D721Med (cell line): Measurements from ENCODE around the gene XNDC1N.

Experiments used
- DNase-seq: peaks from one replicate; pipeline ENCODE4 v3.0.0; 2011; ENCODE audit warnings: low spot score; ENCODE audit not compliant: insufficient read length
- FAIRE-seq: peaks from 2 replicates; lab custom pipeline; 2011; peaks lifted over from hg19 to GRCh38; lab: Jason Lieb, UNC
- TF ChIP-seq, protein P1 (sequence below): IDR thresholded peaks from 2 replicates; pipeline ENCODE4 v1.5.1; 2012; ENCODE audit warnings: mild to moderate bottlenecking, control low read depth; ENCODE audit not compliant: insufficient read depth; ENCODE audit errors: missing control alignments

The XNDC1N gene

DNA sequence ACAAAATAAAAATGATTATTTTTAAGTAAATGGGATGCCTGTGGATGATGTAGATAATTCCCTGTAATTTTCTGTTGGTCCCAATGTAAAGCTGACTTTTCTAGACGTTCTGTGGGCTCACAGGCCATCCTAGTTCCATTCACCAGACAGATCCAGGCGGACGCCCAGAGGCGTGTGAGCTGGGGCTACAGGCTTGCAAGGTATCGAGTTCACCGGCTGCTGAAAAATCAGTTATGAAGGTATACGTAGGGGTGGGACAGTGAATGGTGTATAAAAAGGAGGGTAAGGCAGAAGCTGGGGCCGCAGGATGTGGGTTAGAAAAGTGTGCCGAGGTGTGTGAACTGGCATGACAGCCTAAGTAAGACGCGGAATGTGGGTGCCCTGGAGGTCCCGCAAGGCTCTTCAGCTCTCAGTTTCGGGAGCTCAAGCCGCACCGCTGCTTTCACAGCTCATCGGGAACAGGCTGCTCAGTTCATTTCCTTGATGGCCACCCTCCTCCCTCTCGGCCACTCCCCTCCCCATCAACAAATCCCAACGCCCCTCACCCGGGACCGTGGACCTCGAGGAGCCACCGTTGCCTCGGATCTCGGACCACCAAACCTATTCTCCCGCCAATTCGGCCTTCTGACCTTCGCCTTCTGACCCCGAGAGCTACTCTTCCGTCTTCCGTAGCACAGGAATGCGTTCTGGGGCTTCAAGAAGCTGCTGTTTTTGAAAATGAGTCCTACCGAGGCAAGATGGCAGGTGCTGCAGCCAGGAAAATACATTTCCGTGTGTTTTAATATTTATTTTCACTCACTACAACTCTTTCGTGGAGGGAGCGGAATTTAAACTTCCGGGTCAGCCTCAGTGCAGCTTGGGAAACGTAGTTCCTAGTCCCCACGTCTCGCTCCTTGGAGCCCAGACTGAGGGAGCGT, at the start of gene XNDC1N:
Gene XNDC1N, minus strand, starts transcription at position 775 of the 917 bp plus-strand sequence. CDS start 5,241 bp downstream, outside the sequence.
- FAIRE-seq (no peak), DNase-seq (peak; percentile 42)
- TF ChIP-seq, protein P1, sequence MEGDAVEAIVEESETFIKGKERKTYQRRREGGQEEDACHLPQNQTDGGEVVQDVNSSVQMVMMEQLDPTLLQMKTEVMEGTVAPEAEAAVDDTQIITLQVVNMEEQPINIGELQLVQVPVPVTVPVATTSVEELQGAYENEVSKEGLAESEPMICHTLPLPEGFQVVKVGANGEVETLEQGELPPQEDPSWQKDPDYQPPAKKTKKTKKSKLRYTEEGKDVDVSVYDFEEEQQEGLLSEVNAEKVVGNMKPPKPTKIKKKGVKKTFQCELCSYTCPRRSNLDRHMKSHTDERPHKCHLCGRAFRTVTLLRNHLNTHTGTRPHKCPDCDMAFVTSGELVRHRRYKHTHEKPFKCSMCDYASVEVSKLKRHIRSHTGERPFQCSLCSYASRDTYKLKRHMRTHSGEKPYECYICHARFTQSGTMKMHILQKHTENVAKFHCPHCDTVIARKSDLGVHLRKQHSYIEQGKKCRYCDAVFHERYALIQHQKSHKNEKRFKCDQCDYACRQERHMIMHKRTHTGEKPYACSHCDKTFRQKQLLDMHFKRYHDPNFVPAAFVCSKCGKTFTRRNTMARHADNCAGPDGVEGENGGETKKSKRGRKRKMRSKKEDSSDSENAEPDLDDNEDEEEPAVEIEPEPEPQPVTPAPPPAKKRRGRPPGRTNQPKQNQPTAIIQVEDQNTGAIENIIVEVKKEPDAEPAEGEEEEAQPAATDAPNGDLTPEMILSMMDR = no peak

- TF ChIP-seq, protein P1 = peak; percentile 80
- FAIRE-seq = no peak
- no peak for DNase-seq
Observed at GRCh38 chr11:71977743-71978418, 49.5 kb upstream of the XNDC1N start.

DNA sequence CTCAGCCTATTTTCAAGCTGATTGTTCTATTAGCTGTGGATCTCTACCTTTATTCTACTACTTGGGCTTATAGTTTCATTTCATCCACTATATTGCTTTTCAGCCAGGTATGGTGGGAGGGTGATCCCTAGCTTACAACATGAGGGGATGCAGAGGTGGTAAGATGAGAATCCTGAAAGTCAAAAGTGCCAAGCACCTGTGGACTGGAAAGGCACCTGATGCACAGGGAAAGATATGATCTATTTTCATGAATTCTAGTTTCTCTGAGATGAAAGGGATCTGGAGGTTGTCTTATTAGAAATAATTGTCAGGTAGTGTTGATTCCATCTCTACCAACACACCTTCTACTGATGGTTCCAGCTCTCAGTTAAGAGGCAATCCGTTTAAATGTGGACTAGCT, 48.7 kb upstream of the XNDC1N start:
- TF ChIP-seq, protein P1 = no peak
- DNase-seq (no peak), FAIRE-seq (no peak)

GRCh38 chr11:71976551-71976950, 48.2 kb upstream of the XNDC1N start:
- TF ChIP-seq, protein P1 = no peak
- DNase-seq (no peak), FAIRE-seq (no peak)

GRCh38 chr11:71971680-71972079, 43.3 kb upstream of the XNDC1N start:
- DNase-seq (no peak), FAIRE-seq (no peak)
- TF ChIP-seq, protein P1 = no peak

GRCh38 chr11:71964641-71965040, 36.2 kb upstream of the XNDC1N start:
- DNase-seq (no peak), FAIRE-seq (no peak)
- TF ChIP-seq, protein P1 = no peak

DNA sequence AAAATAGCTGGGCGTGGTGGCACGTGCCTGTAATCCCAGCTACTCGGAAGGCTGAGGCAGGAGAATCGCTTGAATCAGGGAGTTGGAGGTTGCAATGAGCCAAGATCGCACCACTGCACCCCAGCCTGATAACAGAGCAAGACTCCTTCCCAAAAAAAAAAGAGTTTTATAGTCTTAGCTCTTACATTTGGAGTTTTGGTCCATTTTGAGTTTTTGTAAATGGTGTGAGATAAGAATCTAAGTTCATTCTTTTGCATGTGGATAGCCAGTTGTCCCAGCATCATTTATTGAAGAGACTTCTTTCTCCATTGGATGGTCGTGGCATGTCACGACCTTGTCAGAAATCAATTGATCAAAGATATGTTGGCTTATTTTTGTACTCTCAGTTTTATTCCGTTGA, 35.1 kb upstream of the XNDC1N start:
- TF ChIP-seq, protein P1 = no peak
- DNase-seq (no peak), FAIRE-seq (no peak)
